Upper lobe of right lung (tissue), 1 donor: ENCODE data around the gene RGMA. TPM values are rescaled to one million over a fixed set of nuclear protein-coding genes. Genes with fewer than 3 reads are reported as not detected.
A peak's percentile ranks its signal among the peaks of the same experiment; 100 is the strongest.
"Not testable (repeated sequence)": the region's sequence is repeated elsewhere in the genome, so short reads cannot be mapped to it uniquely, and the experiment has no call there.

Source experiments
- ATAC-seq: fragments of 200-7000 bp; cut with Tn5 transposase; one replicate; pipeline ENCODE4 v1.9.1; 2020; ENCODE audit warnings: mild to moderate bottlenecking, moderate library complexity
- DNase-seq: peaks from one replicate; pipeline ENCODE4 v3.0.0-alpha.2; 2020
- H3K27ac ChIP-seq: fragments of 200-600 bp; one replicate; pipeline ENCODE4 v1.8.0; 2022
- H3K27me3 ChIP-seq: fragments of 200-600 bp; one replicate; pipeline ENCODE4 v1.8.0; 2022; ENCODE audit warnings: mild to moderate bottlenecking
- H3K36me3 ChIP-seq: fragments of 200-600 bp; one replicate; pipeline ENCODE4 v1.8.0; 2022
- H3K4me1 ChIP-seq: fragments of 200-600 bp; one replicate; pipeline ENCODE4 v1.8.0; 2022
- H3K4me3 ChIP-seq: fragments of 200-600 bp; one replicate; pipeline ENCODE4 v1.8.0; 2022; ENCODE audit warnings: mild to moderate bottlenecking
- H3K9me3 ChIP-seq: fragments of 200-600 bp; one replicate; pipeline ENCODE4 v1.8.0; 2022
- intact Hi-C: fragments of 100-400 bp; cut with DNase I; formaldehyde crosslinking; loops from one replicate; pipeline ENCODE4 v1.11.0; 2022
- total RNA-seq: library from RNA; stranded (reverse); fragmentation: NEBNext Ultra II Directional; extraction: Animal tissue kit (Norgen Biotek cat#: 25700); gene quantifications from one replicate; pipeline ENCODE4 v1.2.1, GENCODE V29; 2021
- TF ChIP-seq, protein P1 (sequence below): fragments of 200-600 bp; IDR thresholded peaks from one replicate; pipeline ENCODE4 v1.8.0; 2022; ENCODE audit warnings: antibody characterized with exemption
- donor health status: DM: no; HTN: yes; CAD: no; lungs with severe emphysema.

The RGMA gene
- total RNA-seq, 1 donor from 2014 or later, result 4.1 TPM

DNA sequence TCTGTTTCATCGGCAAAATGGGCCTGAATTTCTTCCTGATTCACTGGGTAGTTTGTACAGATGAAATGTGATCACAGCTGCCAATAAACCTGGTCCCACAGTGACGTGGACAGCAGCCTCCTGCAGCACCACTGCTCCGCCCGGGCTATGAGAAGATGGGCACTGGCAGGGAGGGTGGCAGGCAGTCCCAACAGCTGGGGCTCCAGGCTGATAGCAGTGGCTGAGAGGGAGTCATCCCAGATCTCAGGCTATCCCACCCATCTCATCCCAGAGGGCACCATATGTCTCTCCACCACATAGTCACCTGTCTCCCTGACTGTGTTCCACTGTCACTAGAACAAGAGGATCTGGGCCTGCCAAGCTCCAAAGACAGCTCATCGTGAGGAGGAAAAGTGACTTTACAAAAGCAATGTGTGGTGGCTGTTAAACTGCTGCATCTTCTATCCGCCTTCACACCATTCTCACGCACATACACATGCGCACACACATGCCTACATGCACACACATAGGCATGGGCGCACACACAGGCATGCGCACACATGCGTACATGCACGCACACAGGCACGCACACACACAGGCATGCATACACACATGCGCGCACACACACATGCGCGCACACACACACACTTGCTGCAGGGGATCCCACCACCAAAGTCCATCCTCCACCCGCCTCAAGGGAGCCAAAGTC is 46.2 kb downstream of the RGMA start:
- H3K4me3 ChIP-seq, result no peak overlapping the region
- no peaks in the 10 kb centered on the region for H3K27me3 ChIP-seq
- no peaks in the 10 kb centered on the region for H3K36me3 ChIP-seq
- DNase-seq (peak; percentile 34), ATAC-seq (no peak)
- intact Hi-C loops, result no loop called here
- no peak overlapping the region for H3K27ac ChIP-seq
- TF ChIP-seq, protein P1, sequence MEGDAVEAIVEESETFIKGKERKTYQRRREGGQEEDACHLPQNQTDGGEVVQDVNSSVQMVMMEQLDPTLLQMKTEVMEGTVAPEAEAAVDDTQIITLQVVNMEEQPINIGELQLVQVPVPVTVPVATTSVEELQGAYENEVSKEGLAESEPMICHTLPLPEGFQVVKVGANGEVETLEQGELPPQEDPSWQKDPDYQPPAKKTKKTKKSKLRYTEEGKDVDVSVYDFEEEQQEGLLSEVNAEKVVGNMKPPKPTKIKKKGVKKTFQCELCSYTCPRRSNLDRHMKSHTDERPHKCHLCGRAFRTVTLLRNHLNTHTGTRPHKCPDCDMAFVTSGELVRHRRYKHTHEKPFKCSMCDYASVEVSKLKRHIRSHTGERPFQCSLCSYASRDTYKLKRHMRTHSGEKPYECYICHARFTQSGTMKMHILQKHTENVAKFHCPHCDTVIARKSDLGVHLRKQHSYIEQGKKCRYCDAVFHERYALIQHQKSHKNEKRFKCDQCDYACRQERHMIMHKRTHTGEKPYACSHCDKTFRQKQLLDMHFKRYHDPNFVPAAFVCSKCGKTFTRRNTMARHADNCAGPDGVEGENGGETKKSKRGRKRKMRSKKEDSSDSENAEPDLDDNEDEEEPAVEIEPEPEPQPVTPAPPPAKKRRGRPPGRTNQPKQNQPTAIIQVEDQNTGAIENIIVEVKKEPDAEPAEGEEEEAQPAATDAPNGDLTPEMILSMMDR, result no peak
- H3K4me1 ChIP-seq, result peaks cover 5% of the 10 kb centered on the region
- H3K9me3 ChIP-seq, result no peaks in the 10 kb centered on the region

DNA sequence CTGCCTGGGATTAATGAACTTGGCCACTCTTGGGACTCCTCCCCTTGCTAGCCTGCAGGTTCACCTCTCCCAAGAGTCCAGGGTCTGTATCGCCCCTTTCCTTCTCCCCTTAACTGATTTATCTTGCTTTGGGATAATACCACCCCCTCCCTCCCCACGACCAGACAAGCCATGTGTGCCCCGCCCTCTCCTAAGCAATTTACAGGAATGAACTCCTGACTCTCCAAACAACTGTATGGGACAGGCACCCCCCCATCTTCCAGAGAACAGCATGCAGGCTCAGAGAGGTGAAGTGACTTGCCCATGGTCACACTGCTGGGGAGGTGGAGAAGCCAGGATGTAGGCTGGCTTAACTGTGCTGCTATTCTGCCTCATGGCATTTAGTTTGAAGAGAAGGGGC is 46.8 kb downstream of the RGMA start:
- DNase-seq (peak; percentile 4), ATAC-seq (no peak)
- Histone ChIP-seq H3K4me1 (no peaks in the 10 kb centered on the region), H3K9me3 (no peaks in the 10 kb centered on the region), H3K27me3 (no peaks in the 10 kb centered on the region), H3K27ac (no peak overlapping the region), H3K36me3 (no peaks in the 10 kb centered on the region), H3K4me3 (no peak overlapping the region)
- TF ChIP-seq, protein P1, result no peak
- intact Hi-C loops, result no loop called here

DNA sequence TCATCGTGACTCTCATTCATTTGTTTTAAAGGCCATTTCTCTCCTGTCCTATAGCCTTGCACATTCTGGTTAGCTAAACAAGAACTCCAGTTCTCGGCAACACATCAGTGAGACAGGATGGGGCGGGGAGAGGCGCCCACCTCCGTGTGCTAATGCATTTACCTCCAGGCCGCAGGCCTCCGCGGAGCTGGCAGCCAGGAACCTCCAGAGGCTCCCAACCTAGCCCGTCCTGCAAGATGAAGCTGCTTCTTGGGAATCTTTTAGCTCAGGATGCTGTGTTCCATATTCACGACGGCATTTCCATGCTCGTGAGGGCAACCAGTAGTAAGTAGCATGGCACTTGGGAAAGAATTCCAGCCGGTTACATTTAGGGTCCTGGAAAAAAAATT is 47.9 kb downstream of the RGMA start:
- intact Hi-C loops, result no loop called here
- no peak for DNase-seq

DNA sequence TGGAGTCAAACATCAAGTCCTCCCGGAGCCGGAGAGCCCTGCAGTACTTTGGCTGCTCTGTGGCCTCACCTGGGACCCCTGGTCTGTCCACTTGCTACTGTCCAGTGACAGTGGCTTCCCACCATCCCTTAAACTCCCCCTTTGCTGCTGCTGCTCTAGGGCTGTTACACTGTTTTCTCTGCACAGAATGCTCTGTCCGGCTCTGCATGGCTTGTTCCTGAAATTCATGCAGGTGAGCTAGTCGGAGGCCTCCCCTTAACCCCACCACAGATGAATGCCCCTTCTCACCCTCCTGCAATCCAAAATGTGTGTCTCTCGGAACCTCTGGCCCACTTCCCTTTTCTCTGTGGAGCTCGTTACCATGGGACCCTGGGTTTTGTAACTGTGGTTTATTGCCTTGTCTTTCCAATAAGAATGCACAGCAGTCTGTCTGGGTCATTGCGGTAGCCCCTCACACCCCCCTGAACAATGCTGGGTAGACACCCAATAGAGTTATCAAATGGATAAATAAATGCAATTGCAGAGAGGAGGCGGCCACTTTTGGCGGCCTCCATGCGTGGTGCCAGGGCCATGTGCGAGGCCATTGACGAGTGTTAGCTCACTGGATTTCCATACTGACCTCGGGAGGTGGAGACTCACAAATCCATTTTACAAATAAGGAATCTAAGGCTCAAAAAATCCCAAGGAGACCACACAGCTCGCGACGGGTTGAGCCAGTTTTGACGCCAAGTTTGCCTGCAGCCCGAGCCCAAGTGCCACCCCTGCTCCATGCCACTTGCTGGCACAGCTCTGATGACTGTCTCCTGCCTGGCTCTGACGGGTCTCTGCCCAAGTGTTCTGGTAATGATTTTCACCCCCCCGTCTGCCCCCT is 48.5 kb downstream of the RGMA start:
- H3K27ac ChIP-seq, result no peak overlapping the region
- DNase-seq, result peak; percentile 84
- no peaks in the 10 kb centered on the region for H3K27me3 ChIP-seq
- H3K36me3 ChIP-seq, result no peaks in the 10 kb centered on the region
- intact Hi-C loops, result no loop called here
- no peaks in the 10 kb centered on the region for H3K9me3 ChIP-seq
- H3K4me1 ChIP-seq, result no peaks in the 10 kb centered on the region
- H3K4me3 ChIP-seq, result no peak overlapping the region
- ATAC-seq, result peak; percentile 34
- TF ChIP-seq, protein P1, result no peak

More for the DNA sequence above, 47.9 kb downstream of the RGMA start:
- Histone ChIP-seq H3K4me3 (no peak overlapping the region), H3K9me3 (no peaks in the 10 kb centered on the region), H3K27ac (no peak overlapping the region), H3K4me1 (no peaks in the 10 kb centered on the region), H3K36me3 (no peaks in the 10 kb centered on the region), H3K27me3 (no peaks in the 10 kb centered on the region)
- ATAC-seq, result no peak
- TF ChIP-seq, protein P1, result no peak

DNA sequence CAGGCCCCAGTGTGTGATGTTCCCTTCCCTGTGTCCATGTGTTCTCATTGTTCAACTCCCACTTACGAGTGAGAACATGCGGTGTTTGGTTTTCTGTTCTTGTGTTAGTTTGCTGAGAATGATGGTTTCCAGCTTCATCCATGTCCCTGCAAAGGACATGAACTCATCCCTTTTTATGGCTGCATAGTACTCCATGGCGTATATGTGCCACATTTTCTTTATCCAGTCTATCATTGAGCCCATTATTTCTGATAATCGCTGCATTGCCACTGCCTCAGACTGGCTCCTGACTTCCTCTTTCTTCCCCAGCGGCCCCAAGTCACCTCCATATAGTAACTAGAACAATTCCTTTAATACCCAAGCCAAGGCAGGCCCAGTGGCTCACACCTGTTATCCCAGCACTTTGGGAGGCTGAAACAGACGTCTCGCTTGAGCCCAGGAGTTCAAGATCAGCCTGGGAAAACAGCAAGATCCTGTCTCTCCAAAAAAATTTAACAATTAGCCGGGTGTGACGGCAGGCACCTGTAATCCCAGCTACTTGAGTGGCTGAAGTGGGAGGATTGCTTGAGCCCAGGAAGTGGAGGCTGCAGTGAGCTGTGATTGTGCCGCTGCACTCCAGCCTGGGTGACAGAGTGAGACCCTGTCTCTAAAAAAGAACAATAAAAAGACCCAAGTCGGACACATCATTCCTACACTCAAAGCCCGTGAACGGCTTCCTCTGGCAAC is 49.3 kb downstream of the RGMA start:
- intact Hi-C loops, H3K27ac ChIP-seq, H3K4me3 ChIP-seq, H3K9me3 ChIP-seq, H3K36me3 ChIP-seq, H3K27me3 ChIP-seq, H3K4me1 ChIP-seq, ATAC-seq: not testable (repeated sequence)
- DNase-seq, result peak; percentile 57
